ENCODE results near the gene NLGN1. TPM values are rescaled to one million over a fixed set of nuclear protein-coding genes. Genes with fewer than 3 reads are reported as not detected.

NLGN1 gene
- total and polyA plus RNA-seq, 5 experiments from 2014 or later, result not detected

GRCh38 chr3:174100744-174101143 is 703.2 kb downstream of the NLGN1 start:
- no peak overlapping the region for H3K27ac Mint-ChIP-seq
- no peaks in the 10 kb centered on the region for H3K27me3 Mint-ChIP-seq
- POLR2A ChIA-PET, result no interaction called here
- no peaks in the 10 kb centered on the region for H3K4me1 Mint-ChIP-seq
- ATAC-seq, result no peak
- H3K36me3 Mint-ChIP-seq, result no peaks in the 10 kb centered on the region
- H3K9me3 Mint-ChIP-seq, result peaks cover 0 to 20% (median 0%) of the 10 kb centered on the region in 9 donors
- DNase-seq, result no peak
- H3K4me3 Mint-ChIP-seq, result no peak overlapping the region

GRCh38 chr3:174101244-174101643 is 703.7 kb downstream of the NLGN1 start:
- Mint-ChIP-seq H3K4me1 (no peaks in the 10 kb centered on the region), H3K4me3 (no peak overlapping the region), H3K27ac (no peak overlapping the region), H3K36me3 (no peaks in the 10 kb centered on the region), H3K27me3 (no peaks in the 10 kb centered on the region), H3K9me3 (peaks cover 0 to 20% (median 0%) of the 10 kb centered on the region in 9 donors)
- ATAC-seq (no peak), DNase-seq (no peak)
- POLR2A ChIA-PET, result no interaction called here

- POLR2A ChIA-PET, result no interaction called here
- ATAC-seq (no peak), DNase-seq (no peak)
Observed at GRCh38 chr3:174102274-174102673, 704.7 kb downstream of the NLGN1 start.

GRCh38 chr3:174102866-174103265 is 705.3 kb downstream of the NLGN1 start:
- ATAC-seq (no peak), DNase-seq (no peak)
- Mint-ChIP-seq H3K27ac (no peak overlapping the region), H3K4me1 (no peaks in the 10 kb centered on the region), H3K9me3 (peaks cover 0 to 20% (median 0%) of the 10 kb centered on the region in 9 donors), H3K27me3 (no peaks in the 10 kb centered on the region), H3K4me3 (no peak overlapping the region), H3K36me3 (no peaks in the 10 kb centered on the region)
- POLR2A ChIA-PET, result no interaction called here

More at GRCh38 chr3:174102274-174102673, 704.7 kb downstream of the NLGN1 start:
- H3K36me3 Mint-ChIP-seq, result no peaks in the 10 kb centered on the region
- no peak overlapping the region for H3K4me3 Mint-ChIP-seq
- no peaks in the 10 kb centered on the region for H3K27me3 Mint-ChIP-seq
- no peak overlapping the region for H3K27ac Mint-ChIP-seq
- no peaks in the 10 kb centered on the region for H3K4me1 Mint-ChIP-seq
- peaks cover 0 to 20% (median 0%) of the 10 kb centered on the region in 9 donors for H3K9me3 Mint-ChIP-seq

- H3K4me3 Mint-ChIP-seq, result no peak overlapping the region
- no peak overlapping the region for H3K27ac Mint-ChIP-seq
- H3K36me3 Mint-ChIP-seq, result no peaks in the 10 kb centered on the region
- DNase-seq (no peak), ATAC-seq (no peak)
- POLR2A ChIA-PET, result no interaction called here
- peaks cover 0 to 8% (median 0%) of the 10 kb centered on the region in 9 donors for H3K9me3 Mint-ChIP-seq
- no peaks in the 10 kb centered on the region for H3K27me3 Mint-ChIP-seq
- no peaks in the 10 kb centered on the region for H3K4me1 Mint-ChIP-seq
Observed at GRCh38 chr3:174110761-174111160, 713.2 kb downstream of the NLGN1 start.

- Mint-ChIP-seq H3K27ac (no peak overlapping the region), H3K27me3 (no peaks in the 10 kb centered on the region), H3K4me1 (no peaks in the 10 kb centered on the region), H3K9me3 (peaks cover 0 to 8% (median 0%) of the 10 kb centered on the region in 9 donors), H3K4me3 (no peak overlapping the region), H3K36me3 (no peaks in the 10 kb centered on the region)
- ATAC-seq, result no peak
- no peak for DNase-seq
- POLR2A ChIA-PET, result no interaction called here
Observed at GRCh38 chr3:174111776-174112175, 714.2 kb downstream of the NLGN1 start.

GRCh38 chr3:174116421-174116820 is 718.9 kb downstream of the NLGN1 start:
- Mint-ChIP-seq H3K27me3 (no peaks in the 10 kb centered on the region), H3K4me1 (no peaks in the 10 kb centered on the region), H3K27ac (no peak overlapping the region), H3K9me3 (no peaks in the 10 kb centered on the region), H3K36me3 (no peaks in the 10 kb centered on the region), H3K4me3 (no peak overlapping the region)
- ATAC-seq (no peak), DNase-seq (no peak)
- POLR2A ChIA-PET, result no interaction called here

GRCh38 chr3:174120997-174121396 is 723.5 kb downstream of the NLGN1 start:
- H3K4me3 Mint-ChIP-seq, result no peak overlapping the region
- H3K9me3 Mint-ChIP-seq, result no peaks in the 10 kb centered on the region
- ATAC-seq (no peak), DNase-seq (no peak)
- no peaks in the 10 kb centered on the region for H3K27me3 Mint-ChIP-seq
- H3K4me1 Mint-ChIP-seq, result no peaks in the 10 kb centered on the region
- H3K27ac Mint-ChIP-seq, result no peak overlapping the region
- no peaks in the 10 kb centered on the region for H3K36me3 Mint-ChIP-seq
- POLR2A ChIA-PET, result no interaction called here

- ATAC-seq (no peak), DNase-seq (no peak)
- no peak overlapping the region for H3K27ac Mint-ChIP-seq
- H3K4me1 Mint-ChIP-seq, result no peaks in the 10 kb centered on the region
- H3K36me3 Mint-ChIP-seq, result no peaks in the 10 kb centered on the region
- POLR2A ChIA-PET, result no interaction called here
- H3K4me3 Mint-ChIP-seq, result no peak overlapping the region
- H3K9me3 Mint-ChIP-seq, result no peaks in the 10 kb centered on the region
- H3K27me3 Mint-ChIP-seq, result no peaks in the 10 kb centered on the region
Observed at GRCh38 chr3:174122411-174122810, 724.9 kb downstream of the NLGN1 start.

- H3K27ac Mint-ChIP-seq, result no peak overlapping the region
- DNase-seq, result no peak
- no peaks in the 10 kb centered on the region for H3K27me3 Mint-ChIP-seq
- no peak overlapping the region for H3K4me3 Mint-ChIP-seq
- H3K4me1 Mint-ChIP-seq, result no peaks in the 10 kb centered on the region
- no peak for ATAC-seq
- POLR2A ChIA-PET, result no interaction called here
- no peaks in the 10 kb centered on the region for H3K36me3 Mint-ChIP-seq
- H3K9me3 Mint-ChIP-seq, result no peaks in the 10 kb centered on the region
Observed at GRCh38 chr3:174125267-174125824, 727.8 kb downstream of the NLGN1 start.

- no peaks in the 10 kb centered on the region for H3K27me3 Mint-ChIP-seq
- H3K9me3 Mint-ChIP-seq, result no peaks in the 10 kb centered on the region
- no peak overlapping the region for H3K4me3 Mint-ChIP-seq
- no peak overlapping the region for H3K27ac Mint-ChIP-seq
- ATAC-seq (no peak), DNase-seq (no peak)
- H3K4me1 Mint-ChIP-seq, result no peaks in the 10 kb centered on the region
- no peaks in the 10 kb centered on the region for H3K36me3 Mint-ChIP-seq
- POLR2A ChIA-PET, result no interaction called here
Observed at GRCh38 chr3:174126990-174127758, 729.6 kb downstream of the NLGN1 start.

GRCh38 chr3:174132006-174132405 is 734.5 kb downstream of the NLGN1 start:
- no peaks in the 10 kb centered on the region for H3K36me3 Mint-ChIP-seq
- H3K27me3 Mint-ChIP-seq, result no peaks in the 10 kb centered on the region

GRCh38 chr3:174132421-174133042 is 735.0 kb downstream of the NLGN1 start:
- Mint-ChIP-seq H3K27me3 (no peaks in the 10 kb centered on the region), H3K27ac (no peak overlapping the region), H3K4me3 (no peak overlapping the region), H3K4me1 (no peaks in the 10 kb centered on the region), H3K9me3 (peaks cover 0 to 9% (median 0%) of the 10 kb centered on the region in 9 donors), H3K36me3 (no peaks in the 10 kb centered on the region)
- ATAC-seq (no peak), DNase-seq (no peak)
- POLR2A ChIA-PET, result no interaction called here

More at GRCh38 chr3:174132006-174132405, 734.5 kb downstream of the NLGN1 start:
- POLR2A ChIA-PET, result no interaction called here
- no peak overlapping the region for H3K27ac Mint-ChIP-seq
- no peaks in the 10 kb centered on the region for H3K4me1 Mint-ChIP-seq
- no peak for ATAC-seq
- no peak for DNase-seq
- H3K9me3 Mint-ChIP-seq, result peaks cover 0 to 9% (median 0%) of the 10 kb centered on the region in 9 donors
- no peak overlapping the region for H3K4me3 Mint-ChIP-seq

Measured in naive thymus-derived CD8-positive, alpha-beta T cell (primary cell).